Occipital lobe (tissue), 2 donors: ENCODE measurements around the gene MVB12B. TPM values are rescaled to one million over a fixed set of nuclear protein-coding genes. Genes with fewer than 3 reads are reported as not detected.

Source experiments
- DNase-seq: peaks from one replicate; lab custom pipeline; 2025; lab: John Stamatoyannopoulos, UW
- total RNA-seq: library from RNA; depleted of rRNA; stranded (reverse); fragments of >200 nt; gene quantifications from one replicate; pipeline ENCODE4 v1.2.3, GENCODE V29; 2014

Gene MVB12B
- total RNA-seq, 1 donor from 2014 or later: 28.7 TPM

DNA sequence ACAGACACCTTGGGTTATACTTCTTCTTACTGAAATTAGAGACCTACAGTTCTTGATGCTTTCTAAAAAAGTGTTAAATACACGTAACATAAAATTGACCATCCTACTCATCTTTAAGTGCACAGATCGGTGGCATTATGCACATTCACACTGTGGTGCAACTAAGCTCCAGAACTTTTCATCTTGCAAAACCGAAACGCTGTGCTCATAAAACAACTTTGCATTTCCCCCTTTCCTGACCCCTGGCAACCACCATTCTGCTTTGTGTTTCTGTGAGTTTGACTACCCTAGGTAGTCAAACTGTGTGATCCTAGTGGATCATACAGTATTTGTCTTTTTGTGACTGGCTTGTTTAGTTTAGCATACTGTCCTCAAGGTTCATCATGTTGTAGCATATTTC is 3.9 kb downstream of the MVB12B start:
- DNase-seq: no peak

GRCh38 chr9:126331964-126332748 is 5.5 kb downstream of the MVB12B start:
- DNase-seq: no peak

- DNase-seq: no peak
Observed at GRCh38 chr9:126334721-126335621, 8.3 kb downstream of the MVB12B start.

- no peak for DNase-seq
Observed at GRCh38 chr9:126335837-126336735, 9.5 kb downstream of the MVB12B start.

DNA sequence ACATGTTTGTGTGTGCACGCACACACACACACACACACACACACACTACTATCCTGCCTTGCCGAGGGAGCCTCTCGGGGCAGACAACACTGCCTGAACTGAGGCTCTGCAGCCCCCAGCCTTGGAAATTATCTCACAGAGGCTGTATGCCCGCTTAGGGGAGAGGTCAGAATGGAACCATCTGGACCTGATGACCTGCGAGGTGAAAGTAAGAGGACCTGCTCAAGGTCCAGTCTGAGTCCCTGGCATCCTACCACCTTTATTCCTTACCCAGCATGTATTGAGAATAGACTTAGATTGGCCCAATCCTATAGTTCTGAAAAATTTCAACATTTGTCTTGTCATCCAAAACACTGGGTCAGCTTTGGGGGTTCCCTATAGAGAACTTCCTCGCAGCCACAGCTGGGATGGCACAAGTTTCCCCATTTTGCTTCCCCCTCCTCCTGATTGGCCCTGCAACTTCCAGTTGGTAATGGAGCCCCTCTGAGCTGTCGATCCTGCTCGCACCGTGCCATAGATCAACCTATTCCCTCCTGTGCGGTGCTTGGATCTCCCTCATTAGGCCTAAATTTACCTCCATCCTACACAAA is 10.2 kb downstream of the MVB12B start:
- DNase-seq: no peak

- DNase-seq: peak; percentile 67
Observed at GRCh38 chr9:126337729-126338372, 11.2 kb downstream of the MVB12B start.

- DNase-seq: no peak
Observed at GRCh38 chr9:126338945-126339344, 12.3 kb downstream of the MVB12B start.

DNA sequence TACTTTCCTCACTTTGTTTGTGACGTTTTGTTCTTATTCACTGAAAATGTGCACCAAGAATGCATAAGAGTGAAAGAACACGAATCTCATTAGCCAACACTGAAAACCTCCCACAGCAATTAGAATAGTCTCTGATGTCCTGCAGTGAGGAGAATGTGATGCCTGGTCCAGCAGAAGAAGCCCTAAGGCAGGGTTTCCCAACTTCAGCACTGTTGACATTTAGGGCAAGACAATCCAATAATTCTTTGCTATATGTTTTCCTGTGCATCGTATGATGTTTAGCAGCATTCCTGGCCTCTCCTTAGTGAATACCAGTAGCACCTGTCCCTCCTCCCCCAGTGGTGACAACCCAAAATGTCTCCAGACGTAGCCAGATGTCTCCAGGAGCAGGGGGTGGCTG is 14.8 kb downstream of the MVB12B start:
- DNase-seq: no peak

DNA sequence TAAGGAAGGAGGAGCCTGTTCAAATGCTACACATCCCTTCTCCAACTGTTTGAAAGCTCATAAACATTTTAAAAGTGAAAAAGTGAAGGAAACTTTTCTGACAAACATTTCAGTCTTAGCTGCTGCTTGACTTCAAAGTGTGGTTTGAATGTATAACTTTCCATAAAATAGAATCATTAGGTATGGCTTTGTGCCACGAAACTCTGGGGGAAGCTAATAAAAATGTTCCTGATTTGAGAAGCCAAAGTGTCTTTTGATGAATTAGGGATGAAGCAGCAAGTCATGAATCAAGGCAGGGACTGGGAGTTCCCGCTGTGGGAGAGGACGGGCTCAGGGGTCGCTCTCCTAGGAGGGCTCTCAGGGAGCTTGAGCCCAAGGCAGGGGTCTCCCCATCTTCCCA is 15.3 kb downstream of the MVB12B start:
- DNase-seq: no peak

- no peak for DNase-seq
Observed at GRCh38 chr9:126342621-126343031, 16.0 kb downstream of the MVB12B start.

- DNase-seq: no peak
Observed at GRCh38 chr9:126343271-126343700, 16.7 kb downstream of the MVB12B start.

DNA sequence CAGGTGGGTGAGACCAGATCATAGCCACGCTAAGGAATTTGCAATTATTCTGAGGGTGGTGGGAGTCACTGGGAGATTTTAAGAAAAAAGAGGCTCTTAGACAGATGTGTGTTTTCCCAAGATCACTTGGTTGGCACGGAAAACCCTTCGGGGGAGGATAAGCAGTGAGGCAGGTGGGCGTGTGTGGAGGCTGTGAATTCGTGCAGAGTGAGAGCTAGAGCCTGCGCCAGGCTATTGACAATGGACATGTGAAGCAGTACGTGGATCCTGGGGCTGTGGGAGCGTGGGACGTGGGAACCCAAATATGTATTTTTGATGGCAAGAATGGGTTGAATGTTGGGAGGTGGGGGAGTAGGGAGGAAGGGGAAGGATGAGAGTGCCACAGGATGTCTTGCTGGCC is 19.4 kb downstream of the MVB12B start:
- DNase-seq: no peak

DNA sequence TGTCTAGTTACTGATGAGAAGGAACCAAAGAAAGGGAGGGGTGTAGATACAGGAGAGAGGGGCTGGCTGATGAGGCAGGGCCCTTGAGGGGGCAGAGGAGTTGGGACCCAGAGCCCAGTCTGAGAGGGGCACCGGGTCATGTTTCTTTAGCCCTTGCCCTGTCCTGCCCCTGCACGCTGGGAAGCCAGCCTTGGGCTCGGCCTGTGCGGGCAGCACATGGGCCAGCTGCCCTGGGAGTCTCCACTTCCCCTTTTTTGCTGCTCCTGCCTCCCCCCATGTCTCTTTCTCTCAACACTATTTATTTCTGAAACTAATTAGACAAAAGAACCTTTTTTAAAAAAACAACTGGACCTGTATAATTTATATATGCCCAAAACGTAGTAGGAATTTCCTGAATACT is 20.5 kb downstream of the MVB12B start:
- no peak for DNase-seq

GRCh38 chr9:126347911-126348760 is 21.5 kb downstream of the MVB12B start:
- DNase-seq: no peak

GRCh38 chr9:126348911-126349550 is 22.4 kb downstream of the MVB12B start:
- no peak for DNase-seq

- DNase-seq: no peak
Observed at GRCh38 chr9:126354887-126355770, 28.5 kb downstream of the MVB12B start.

DNA sequence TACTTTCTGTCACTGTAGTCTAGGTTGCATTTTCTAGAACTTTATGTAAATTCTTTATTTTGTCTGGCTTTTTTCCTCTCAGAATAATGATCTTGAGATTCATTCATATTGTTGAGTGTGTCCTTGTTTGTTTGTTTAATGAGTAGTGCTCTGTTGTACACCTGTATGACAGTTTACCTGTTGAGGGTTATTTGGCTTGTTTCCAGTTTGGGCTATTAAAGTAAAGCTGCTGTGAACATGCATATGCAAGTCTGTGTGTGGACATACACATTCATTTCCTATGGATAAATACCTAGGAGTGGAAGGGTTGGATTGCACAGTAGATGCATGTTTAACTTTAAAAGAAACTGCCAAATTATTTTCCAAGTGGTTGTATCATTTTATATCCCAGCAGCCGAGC is 30.4 kb downstream of the MVB12B start:
- no peak for DNase-seq

GRCh38 chr9:126360073-126360472 is 33.4 kb downstream of the MVB12B start:
- no peak for DNase-seq
